GM18526 (cell line): ENCODE results near the gene ROBO3.

Experiments used
- POLR2A ChIP-seq: IDR thresholded peaks from 3 replicates; pipeline ENCODE4 v1.6.1; 2011; ENCODE audit not compliant: insufficient read length; ENCODE audit errors: extremely low read depth

ROBO3 gene

GRCh38 chr11:124917115-124917637 is 51.9 kb downstream of the ROBO3 start:
- TF ChIP-seq POLR2A = no peak

GRCh38 chr11:124918950-124919349 is 53.7 kb downstream of the ROBO3 start, which contains the start of gene HEPN1:
TSS of gene HEPN1 (plus strand) at chr11:124919250.
- no peak for TF ChIP-seq POLR2A

- TF ChIP-seq POLR2A = no peak
Measured at GRCh38 chr11:124919898-124920297, 54.7 kb downstream of the ROBO3 start.

- no peak for TF ChIP-seq POLR2A
Measured at GRCh38 chr11:124920356-124920755, 55.1 kb downstream of the ROBO3 start.

GRCh38 chr11:124920870-124921609 is 55.8 kb downstream of the ROBO3 start:
- TF ChIP-seq POLR2A = no peak

- TF ChIP-seq POLR2A = no peak
Measured at GRCh38 chr11:124922831-124923230, 57.6 kb downstream of the ROBO3 start.

GRCh38 chr11:124923296-124923695 is 58.1 kb downstream of the ROBO3 start:
- no peak for TF ChIP-seq POLR2A

- TF ChIP-seq POLR2A = no peak
Measured at GRCh38 chr11:124928942-124929665, 63.9 kb downstream of the ROBO3 start.

GRCh38 chr11:124930799-124931198 is 65.6 kb downstream of the ROBO3 start:
- no peak for TF ChIP-seq POLR2A
